Mononuclear cell (primary cell): ENCODE data around the gene LAMC2. TPM values are rescaled to one million over a fixed set of nuclear protein-coding genes. Genes with fewer than 3 reads are reported as not detected.

ENCODE experiments used
- H3K27me3 ChIP-seq: 2 replicates; pipeline ENCODE4 v1.6.0; 2011; ENCODE audit warnings: low read length, control low read depth; ENCODE audit not compliant: insufficient read depth
- H3K4me1 ChIP-seq: 2 replicates; pipeline ENCODE4 v1.5.1; 2011; ENCODE audit warnings: mild to moderate bottlenecking, low read length, control low read depth; ENCODE audit not compliant: insufficient read depth
- H3K4me3 ChIP-seq: 2 replicates; pipeline ENCODE4 v1.5.1; 2011; ENCODE audit warnings: mild to moderate bottlenecking, low read length, moderate library complexity
- H3K9me3 ChIP-seq: 2 replicates; pipeline ENCODE4 v1.5.1; 2011; ENCODE audit warnings: low read depth, mild to moderate bottlenecking, control low read depth, low read length
- total RNA-seq: library from RNA; depleted of rRNA; stranded (reverse); fragments of >200 nt; gene quantifications from one replicate; pipeline ENCODE4 v1.2.3, GENCODE V29; 2012

LAMC2 gene
- total RNA-seq, 1 donor, result not detected

- Histone ChIP-seq H3K4me1 (no peaks in the 10 kb centered on the region), H3K27me3 (no peaks in the 10 kb centered on the region), H3K9me3 (no peaks in the 10 kb centered on the region), H3K4me3 (no peak overlapping the region)
Measured at GRCh38 chr1:183159960-183160359, 26.1 kb upstream of the LAMC2 start.

GRCh38 chr1:183161391-183161790, 24.7 kb upstream of the LAMC2 start:
- Histone ChIP-seq H3K4me3 (no peak overlapping the region), H3K4me1 (no peaks in the 10 kb centered on the region), H3K27me3 (no peaks in the 10 kb centered on the region), H3K9me3 (no peaks in the 10 kb centered on the region)

GRCh38 chr1:183163316-183163715, 22.7 kb upstream of the LAMC2 start:
- H3K4me3 ChIP-seq, result no peak overlapping the region
- no peaks in the 10 kb centered on the region for H3K9me3 ChIP-seq
- no peaks in the 10 kb centered on the region for H3K4me1 ChIP-seq
- H3K27me3 ChIP-seq, result no peaks in the 10 kb centered on the region

- Histone ChIP-seq H3K4me1 (no peaks in the 10 kb centered on the region), H3K9me3 (no peaks in the 10 kb centered on the region), H3K27me3 (no peaks in the 10 kb centered on the region), H3K4me3 (no peak overlapping the region)
Measured at GRCh38 chr1:183164340-183164739, 21.7 kb upstream of the LAMC2 start.

GRCh38 chr1:183164963-183165362, 21.1 kb upstream of the LAMC2 start:
- Histone ChIP-seq H3K4me1 (no peaks in the 10 kb centered on the region), H3K4me3 (no peak overlapping the region), H3K27me3 (no peaks in the 10 kb centered on the region), H3K9me3 (no peaks in the 10 kb centered on the region)

GRCh38 chr1:183165456-183165855, 20.6 kb upstream of the LAMC2 start:
- Histone ChIP-seq H3K4me3 (no peak overlapping the region), H3K27me3 (no peaks in the 10 kb centered on the region), H3K4me1 (no peaks in the 10 kb centered on the region), H3K9me3 (no peaks in the 10 kb centered on the region)

- no peaks in the 10 kb centered on the region for H3K4me1 ChIP-seq
- H3K4me3 ChIP-seq, result no peak overlapping the region
- no peaks in the 10 kb centered on the region for H3K9me3 ChIP-seq
- no peaks in the 10 kb centered on the region for H3K27me3 ChIP-seq
Measured at GRCh38 chr1:183166454-183166853, 19.6 kb upstream of the LAMC2 start.

GRCh38 chr1:183167676-183168075, 18.4 kb upstream of the LAMC2 start:
- no peak overlapping the region for H3K4me3 ChIP-seq
- no peaks in the 10 kb centered on the region for H3K9me3 ChIP-seq
- no peaks in the 10 kb centered on the region for H3K27me3 ChIP-seq
- H3K4me1 ChIP-seq, result no peaks in the 10 kb centered on the region

- no peak overlapping the region for H3K4me3 ChIP-seq
- H3K4me1 ChIP-seq, result no peaks in the 10 kb centered on the region
- H3K9me3 ChIP-seq, result no peaks in the 10 kb centered on the region
- H3K27me3 ChIP-seq, result peaks cover under 1% of the 10 kb centered on the region
Measured at GRCh38 chr1:183168308-183168707, 17.8 kb upstream of the LAMC2 start.

- no peaks in the 10 kb centered on the region for H3K9me3 ChIP-seq
- no peaks in the 10 kb centered on the region for H3K4me1 ChIP-seq
- peaks cover 3% of the 10 kb centered on the region for H3K27me3 ChIP-seq
- no peak overlapping the region for H3K4me3 ChIP-seq
Measured at GRCh38 chr1:183173828-183174227, 12.2 kb upstream of the LAMC2 start.

GRCh38 chr1:183175631-183176030, 10.4 kb upstream of the LAMC2 start:
- H3K27me3 ChIP-seq, result peaks cover 3% of the 10 kb centered on the region
- H3K4me3 ChIP-seq, result no peak overlapping the region
- H3K4me1 ChIP-seq, result no peaks in the 10 kb centered on the region
- no peaks in the 10 kb centered on the region for H3K9me3 ChIP-seq

GRCh38 chr1:183178545-183178944, 7.5 kb upstream of the LAMC2 start:
- Histone ChIP-seq H3K27me3 (no peaks in the 10 kb centered on the region), H3K4me1 (no peaks in the 10 kb centered on the region), H3K4me3 (no peak overlapping the region), H3K9me3 (no peaks in the 10 kb centered on the region)

GRCh38 chr1:183179033-183179432, 7.0 kb upstream of the LAMC2 start:
- Histone ChIP-seq H3K9me3 (no peaks in the 10 kb centered on the region), H3K4me3 (no peak overlapping the region), H3K27me3 (no peaks in the 10 kb centered on the region), H3K4me1 (no peaks in the 10 kb centered on the region)

- Histone ChIP-seq H3K9me3 (no peaks in the 10 kb centered on the region), H3K4me1 (no peaks in the 10 kb centered on the region), H3K4me3 (no peak overlapping the region), H3K27me3 (peaks cover 6% of the 10 kb centered on the region)
Measured at GRCh38 chr1:183180218-183180617, 5.8 kb upstream of the LAMC2 start.

GRCh38 chr1:183180634-183181056, 5.4 kb upstream of the LAMC2 start:
- peaks cover 10% of the 10 kb centered on the region for H3K27me3 ChIP-seq
- H3K4me3 ChIP-seq, result no peak overlapping the region
- H3K4me1 ChIP-seq, result no peaks in the 10 kb centered on the region
- no peaks in the 10 kb centered on the region for H3K9me3 ChIP-seq

- Histone ChIP-seq H3K27me3 (peaks cover 42% of the 10 kb centered on the region), H3K4me1 (no peaks in the 10 kb centered on the region), H3K4me3 (no peak overlapping the region), H3K9me3 (no peaks in the 10 kb centered on the region)
Measured at GRCh38 chr1:183186841-183187240, 777 bp downstream of the LAMC2 start.

GRCh38 chr1:183188240-183188639, 2.2 kb downstream of the LAMC2 start:
- Histone ChIP-seq H3K9me3 (no peaks in the 10 kb centered on the region), H3K4me1 (no peaks in the 10 kb centered on the region)

More at GRCh38 chr1:183188240-183188639, 2.2 kb downstream of the LAMC2 start:
- H3K4me3 ChIP-seq, result no peak overlapping the region
- peaks cover 42% of the 10 kb centered on the region for H3K27me3 ChIP-seq
